GM23338 (cell line): ENCODE data around the gene TRIM24. TPM values are rescaled to one million over a fixed set of nuclear protein-coding genes. Genes with fewer than 3 reads are reported as not detected.

ENCODE experiments used
- ATAC-seq: fragments of 200-7000 bp; cut with Tn5 transposase; 3 replicates; pipeline ENCODE4 v1.9.1; 2020
- DNase-seq: peaks from one replicate; pipeline ENCODE4 v3.0.0-alpha.2; 2015; ENCODE audit warnings: low spot score
- H2AFZ ChIP-seq: fragments of 200-600 bp; sonication (generic); 2 replicates; pipeline ENCODE4 v1.8.0; 2016; ENCODE audit warnings: antibody characterized with exemption, mild to moderate bottlenecking, moderate library complexity
- H3F3A ChIP-seq: fragments of 200-600 bp; sonication (generic); replicated peaks from 2 replicates; pipeline ENCODE4 v1.8.0; 2017; ENCODE audit warnings: antibody characterized with exemption, mixed run types, low read depth
- H3K27ac ChIP-seq: fragments of 200-600 bp; sonication (generic); 2 replicates; pipeline ENCODE4 v1.6.1; 2016; ENCODE audit warnings: low read depth
- H3K27me3 ChIP-seq: fragments of 200-600 bp; sonication (generic); 2 replicates; pipeline ENCODE4 v1.8.0; 2016; ENCODE audit warnings: mild to moderate bottlenecking, mixed run types, moderate library complexity; ENCODE audit not compliant: insufficient read depth
- H3K36me3 ChIP-seq: fragments of 200-600 bp; sonication (generic); 2 replicates; pipeline ENCODE4 v1.8.0; 2016; ENCODE audit warnings: mild to moderate bottlenecking; ENCODE audit not compliant: insufficient read depth
- H3K4me1 ChIP-seq: fragments of 200-600 bp; sonication (generic); 2 replicates; pipeline ENCODE4 v1.8.0; 2016; ENCODE audit warnings: mild to moderate bottlenecking, moderate library complexity; ENCODE audit not compliant: insufficient read depth
- H3K4me2 ChIP-seq: fragments of 200-600 bp; sonication (generic); 2 replicates; pipeline ENCODE4 v1.7.1; 2017; ENCODE audit warnings: mixed run types
- H3K4me3 ChIP-seq: fragments of 200-600 bp; sonication (generic); 2 replicates; pipeline ENCODE4 v1.6.1; 2016; ENCODE audit warnings: mixed run types
- H3K79me2 ChIP-seq: fragments of 200-600 bp; sonication (generic); replicated peaks from 2 replicates; pipeline ENCODE4 v1.8.0; 2017; ENCODE audit warnings: mild to moderate bottlenecking; ENCODE audit not compliant: insufficient read depth
- H3K9me2 ChIP-seq: fragments of 200-600 bp; sonication (generic); 2 replicates; pipeline ENCODE4 v1.8.0; 2017; ENCODE audit not compliant: insufficient read depth
- H4K20me1 ChIP-seq: fragments of 200-600 bp; sonication (generic); replicated peaks from 2 replicates; pipeline ENCODE4 v1.8.0; 2017; ENCODE audit warnings: mild to moderate bottlenecking; ENCODE audit not compliant: insufficient read depth
- H3K27ac Mint-ChIP-seq: 2 replicates; pipeline ENCODE4 v1.8.0; 2020; ENCODE audit warnings: inconsistent platforms, mild to moderate bottlenecking, moderate library complexity, mixed read lengths
- H3K27me3 Mint-ChIP-seq: 3 replicates; pipeline ENCODE4 v1.8.0; 2022; ENCODE audit warnings: low read depth, mild to moderate bottlenecking, moderate library complexity, mixed read lengths, inconsistent platforms; ENCODE audit not compliant: insufficient read depth, poor library complexity
- H3K36me3 Mint-ChIP-seq: 3 replicates; pipeline ENCODE4 v1.8.0; 2021; ENCODE audit warnings: low read depth, mild to moderate bottlenecking, inconsistent platforms, moderate library complexity, mixed read lengths
- H3K4me1 Mint-ChIP-seq: 3 replicates; pipeline ENCODE4 v1.8.0; 2020; ENCODE audit warnings: mild to moderate bottlenecking, inconsistent platforms, mixed read lengths
- H3K4me3 Mint-ChIP-seq: 3 replicates; pipeline ENCODE4 v1.8.0; 2021; ENCODE audit warnings: moderate library complexity, mild to moderate bottlenecking, inconsistent platforms, mixed read lengths
- H3K9me3 Mint-ChIP-seq: 3 replicates; pipeline ENCODE4 v1.8.0; 2020; ENCODE audit warnings: moderate library complexity, mild to moderate bottlenecking, inconsistent platforms, mixed read lengths
- CREB1 ChIP-seq: fragments of 250-450 bp; sonication (Bioruptor Pico); IDR thresholded peaks from 2 replicates; pipeline ENCODE4 v1.5.0; 2020; ENCODE audit warnings: low read depth, mild to moderate bottlenecking, moderate library complexity
- CTCF ChIP-seq, 2 experiments: fragments of 200-600 bp in 1 of 2; sonication (generic) in 1 of 2; conservative IDR thresholded peaks; 2 replicates each; pipeline versions ENCODE4 v1.5.1 to v1.6.1; 2016 to 2017; ENCODE audit warnings: antibody characterized with exemption in 2 of 2, low read depth in 2 of 2, mild to moderate bottlenecking in 2 of 2, moderate library complexity in 1 of 2
- ETS1 ChIP-seq: IDR thresholded peaks from 2 replicates; pipeline ENCODE4 v1.6.1; 2016; ENCODE audit warnings: antibody characterized with exemption
- EZH2 ChIP-seq: fragments of 200-600 bp; sonication (generic); IDR thresholded peaks from one replicate; pipeline ENCODE4 v1.8.0; 2017; ENCODE audit warnings: antibody characterized with exemption, mild to moderate bottlenecking, low read depth; ENCODE audit not compliant: unreplicated experiment
- EZH2phosphoT487 ChIP-seq: fragments of 200-600 bp; sonication (generic); IDR thresholded peaks from one replicate; pipeline ENCODE4 v1.8.1; 2018; ENCODE audit warnings: antibody characterized with exemption; ENCODE audit not compliant: unreplicated experiment
- JUNB ChIP-seq: IDR thresholded peaks from one replicate; pipeline ENCODE4 v1.6.1; 2016; ENCODE audit warnings: antibody characterized with exemption; ENCODE audit not compliant: unreplicated experiment
- NANOG ChIP-seq: IDR thresholded peaks from 2 replicates; pipeline ENCODE4 v1.6.1; 2016; ENCODE audit warnings: antibody characterized with exemption, borderline replicate concordance
- POLR2AphosphoS5 ChIP-seq: IDR thresholded peaks from 2 replicates; pipeline ENCODE4 v1.6.1; 2016; ENCODE audit warnings: antibody characterized with exemption, low read depth
- STAT1 ChIP-seq: IDR thresholded peaks from one replicate; pipeline ENCODE4 v1.6.1; 2016; ENCODE audit warnings: antibody characterized with exemption; ENCODE audit not compliant: unreplicated experiment
- ZNF114 ChIP-seq: fragments of 250-450 bp; sonication (Bioruptor Pico); IDR thresholded peaks from 2 replicates; pipeline ENCODE4 v1.5.0; 2020; ENCODE audit warnings: mild to moderate bottlenecking, moderate library complexity
- ZNF331 ChIP-seq: fragments of 250-450 bp; sonication (Bioruptor Pico); IDR thresholded peaks from 2 replicates; pipeline ENCODE4 v1.5.0; 2020; ENCODE audit warnings: low read depth, mild to moderate bottlenecking, moderate library complexity
- ZNF462 ChIP-seq: fragments of 250-450 bp; sonication (Bioruptor Pico); IDR thresholded peaks from 2 replicates; pipeline ENCODE4 v1.5.0; 2020; ENCODE audit warnings: mild to moderate bottlenecking, moderate library complexity
- polyA plus RNA-seq: library from polyadenylated mRNA; unstranded; fragments of >200 nt; fragmentation: Nextera tagmentation; extraction: Ambion mirVana; gene quantifications from 2 replicates; pipeline ENCODE4 v1.2.1, GENCODE V29; 2016
- total RNA-seq: library from RNA; depleted of rRNA; stranded (reverse); fragments of >200 nt; shearing (Covaris generic); gene quantifications from 2 replicates; pipeline ENCODE4 v1.2.3, GENCODE V29; 2014
- TF ChIP-seq, protein P1 (sequence below): IDR thresholded peaks from one replicate; pipeline ENCODE4 v1.6.1; 2018; ENCODE audit warnings: antibody characterized with exemption; ENCODE audit not compliant: unreplicated experiment

TRIM24 gene
- total and polyA plus RNA-seq, 2 experiments from 2014 or later = 67.0 to 120 TPM

DNA sequence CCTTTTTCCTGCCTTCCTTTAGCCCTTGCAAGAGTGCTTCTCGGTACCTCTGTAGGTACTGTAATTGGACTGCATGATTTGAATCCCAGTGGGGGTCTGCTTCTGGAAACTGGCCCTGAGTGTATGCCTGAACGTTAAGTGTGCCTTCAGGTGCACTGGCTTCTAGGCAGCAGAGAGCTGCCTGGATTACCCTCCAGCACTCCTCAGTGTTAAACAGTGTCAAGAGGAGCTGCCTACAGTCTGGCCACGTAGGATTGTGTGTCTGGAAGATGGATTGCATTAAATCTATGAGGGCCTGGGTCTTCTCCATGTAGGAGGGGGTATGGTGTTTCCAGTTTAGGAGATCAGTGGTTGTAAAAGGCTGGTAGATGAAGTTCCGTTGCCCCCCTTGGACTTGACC lies 103.7 kb downstream of the TRIM24 start:
- Histone ChIP-seq H4K20me1 (0 out of 2 replicates have a peak, but pooled peaks cover 4% of the 10 kb centered on the region), H2AFZ (no peak overlapping the region), H3K9me2 (peaks cover 3% of the 10 kb centered on the region; the same call in 1 of the 2 replicates), H3K4me1 (no peaks in the 10 kb centered on the region), H3K79me2 (peaks cover 24% of the 10 kb centered on the region), H3K27ac (no peak overlapping the region), H3K4me3 (no peak overlapping the region), H3K4me2 (no peak overlapping the region), H3K36me3 (peaks cover 92% of the 10 kb centered on the region), H3F3A (0 out of 2 replicates have a peak, but pooled peaks cover 3% of the 10 kb centered on the region), H3K27me3 (no peaks in the 10 kb centered on the region)
- DNase-seq (no peak), ATAC-seq (no peak)
- H3K9me3 Mint-ChIP-seq = peaks cover 60% of the 10 kb centered on the region
- no peak for TF ChIP-seq EZH2phosphoT487
- TF ChIP-seq, protein P1, sequence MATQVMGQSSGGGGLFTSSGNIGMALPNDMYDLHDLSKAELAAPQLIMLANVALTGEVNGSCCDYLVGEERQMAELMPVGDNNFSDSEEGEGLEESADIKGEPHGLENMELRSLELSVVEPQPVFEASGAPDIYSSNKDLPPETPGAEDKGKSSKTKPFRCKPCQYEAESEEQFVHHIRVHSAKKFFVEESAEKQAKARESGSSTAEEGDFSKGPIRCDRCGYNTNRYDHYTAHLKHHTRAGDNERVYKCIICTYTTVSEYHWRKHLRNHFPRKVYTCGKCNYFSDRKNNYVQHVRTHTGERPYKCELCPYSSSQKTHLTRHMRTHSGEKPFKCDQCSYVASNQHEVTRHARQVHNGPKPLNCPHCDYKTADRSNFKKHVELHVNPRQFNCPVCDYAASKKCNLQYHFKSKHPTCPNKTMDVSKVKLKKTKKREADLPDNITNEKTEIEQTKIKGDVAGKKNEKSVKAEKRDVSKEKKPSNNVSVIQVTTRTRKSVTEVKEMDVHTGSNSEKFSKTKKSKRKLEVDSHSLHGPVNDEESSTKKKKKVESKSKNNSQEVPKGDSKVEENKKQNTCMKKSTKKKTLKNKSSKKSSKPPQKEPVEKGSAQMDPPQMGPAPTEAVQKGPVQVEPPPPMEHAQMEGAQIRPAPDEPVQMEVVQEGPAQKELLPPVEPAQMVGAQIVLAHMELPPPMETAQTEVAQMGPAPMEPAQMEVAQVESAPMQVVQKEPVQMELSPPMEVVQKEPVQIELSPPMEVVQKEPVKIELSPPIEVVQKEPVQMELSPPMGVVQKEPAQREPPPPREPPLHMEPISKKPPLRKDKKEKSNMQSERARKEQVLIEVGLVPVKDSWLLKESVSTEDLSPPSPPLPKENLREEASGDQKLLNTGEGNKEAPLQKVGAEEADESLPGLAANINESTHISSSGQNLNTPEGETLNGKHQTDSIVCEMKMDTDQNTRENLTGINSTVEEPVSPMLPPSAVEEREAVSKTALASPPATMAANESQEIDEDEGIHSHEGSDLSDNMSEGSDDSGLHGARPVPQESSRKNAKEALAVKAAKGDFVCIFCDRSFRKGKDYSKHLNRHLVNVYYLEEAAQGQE = no peak
- TF ChIP-seq JUNB = no peak
- TF ChIP-seq CREB1 (CRISPR knock-in tag) = no peak
- TF ChIP-seq ZNF462 = no peak
- TF ChIP-seq POLR2AphosphoS5 = no peak
- no peak for TF ChIP-seq STAT1
- no peak for TF ChIP-seq NANOG
- TF ChIP-seq ZNF331 (CRISPR knock-in tag) = no peak
- TF ChIP-seq ZNF114 (CRISPR knock-in tag) = no peak
- TF ChIP-seq CTCF (conservative IDR thresholded peaks at IDR 0.05; ENCODE audit: low read depth in 2 of 2) = no peak
- no peak for TF ChIP-seq EZH2
- no peak for TF ChIP-seq ETS1
- H3K27me3 Mint-ChIP-seq = peaks cover 9% of the 10 kb centered on the region
- H3K36me3 Mint-ChIP-seq = peaks cover 99% of the 10 kb centered on the region
- no peaks in the 10 kb centered on the region for H3K4me1 Mint-ChIP-seq
- H3K27ac Mint-ChIP-seq = no peak overlapping the region
- no peak overlapping the region for H3K4me3 Mint-ChIP-seq
